Bronchial epithelial cell (primary cell): Measurements from ENCODE around the gene ITGA8. TPM values are rescaled to one million over a fixed set of nuclear protein-coding genes. Genes with fewer than 3 reads are reported as not detected.

Experiments used
- DNase-seq: peaks from one replicate; pipeline ENCODE4 v3.0.0-alpha.2; 2010; ENCODE audit warnings: low read depth
- FAIRE-seq: peaks from 2 replicates; lab custom pipeline; 2011; peaks lifted over from hg19 to GRCh38; lab: Jason Lieb, UNC
- H3K27me3 ChIP-seq: 2 replicates; pipeline ENCODE4 v1.5.1; 2011; ENCODE audit warnings: low read length; ENCODE audit not compliant: control insufficient read depth, insufficient read depth
- H3K36me3 ChIP-seq: 2 replicates; pipeline ENCODE4 v1.5.1; 2011; ENCODE audit warnings: low read length; ENCODE audit not compliant: control insufficient read depth, insufficient read depth
- H3K4me3 ChIP-seq: 2 replicates; pipeline ENCODE4 v1.5.1; 2011; ENCODE audit warnings: mild to moderate bottlenecking, low read depth, low read length, control low read depth
- total RNA-seq: library from RNA; depleted of rRNA; stranded (reverse); fragments of >200 nt; gene quantifications from 2 replicates; pipeline ENCODE4 v1.2.1, GENCODE V29; 2014
- TF ChIP-seq, protein P1 (sequence below): IDR thresholded peaks from 2 replicates; pipeline ENCODE4 v1.5.1; 2011; ENCODE audit warnings: mild to moderate bottlenecking, moderate library complexity, low read length, control low read depth, inconsistent platforms; ENCODE audit not compliant: insufficient read depth, severe bottlenecking

The ITGA8 gene
- total RNA-seq, 1 donor from 2014 or later, result under 0.01 TPM

DNA sequence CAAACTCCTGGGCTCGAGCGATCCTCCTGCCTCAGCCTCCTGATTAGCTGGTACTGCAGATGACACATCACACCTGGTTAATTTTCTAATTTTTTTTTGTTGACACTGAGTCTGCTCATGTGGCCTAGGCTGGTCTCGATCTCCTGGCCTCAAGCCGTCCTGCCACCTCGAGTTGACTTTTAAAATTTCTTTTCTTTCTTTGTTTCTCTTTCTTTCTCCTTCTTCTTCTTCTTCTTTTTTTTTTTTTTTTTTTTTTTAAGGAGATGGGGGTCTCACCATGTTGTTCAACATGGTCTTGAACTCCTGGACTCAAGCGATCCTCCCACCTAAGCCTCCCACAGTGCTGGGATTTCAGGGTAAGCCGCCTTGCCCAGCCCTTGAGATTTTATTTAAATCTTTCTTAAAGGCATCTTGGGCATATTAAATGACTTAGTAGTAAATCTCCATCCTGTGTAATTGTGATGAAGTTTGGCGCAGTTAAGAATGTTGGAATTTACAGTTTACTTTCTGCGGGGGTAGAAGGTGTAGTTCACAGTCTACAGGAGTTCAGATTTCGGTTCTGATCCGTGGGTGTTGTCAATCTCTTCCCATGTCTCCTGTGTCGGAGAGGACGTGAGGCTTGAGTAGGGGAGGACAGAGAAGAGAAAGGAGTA is 1.0 kb upstream of the ITGA8 start:
- TF ChIP-seq, protein P1, sequence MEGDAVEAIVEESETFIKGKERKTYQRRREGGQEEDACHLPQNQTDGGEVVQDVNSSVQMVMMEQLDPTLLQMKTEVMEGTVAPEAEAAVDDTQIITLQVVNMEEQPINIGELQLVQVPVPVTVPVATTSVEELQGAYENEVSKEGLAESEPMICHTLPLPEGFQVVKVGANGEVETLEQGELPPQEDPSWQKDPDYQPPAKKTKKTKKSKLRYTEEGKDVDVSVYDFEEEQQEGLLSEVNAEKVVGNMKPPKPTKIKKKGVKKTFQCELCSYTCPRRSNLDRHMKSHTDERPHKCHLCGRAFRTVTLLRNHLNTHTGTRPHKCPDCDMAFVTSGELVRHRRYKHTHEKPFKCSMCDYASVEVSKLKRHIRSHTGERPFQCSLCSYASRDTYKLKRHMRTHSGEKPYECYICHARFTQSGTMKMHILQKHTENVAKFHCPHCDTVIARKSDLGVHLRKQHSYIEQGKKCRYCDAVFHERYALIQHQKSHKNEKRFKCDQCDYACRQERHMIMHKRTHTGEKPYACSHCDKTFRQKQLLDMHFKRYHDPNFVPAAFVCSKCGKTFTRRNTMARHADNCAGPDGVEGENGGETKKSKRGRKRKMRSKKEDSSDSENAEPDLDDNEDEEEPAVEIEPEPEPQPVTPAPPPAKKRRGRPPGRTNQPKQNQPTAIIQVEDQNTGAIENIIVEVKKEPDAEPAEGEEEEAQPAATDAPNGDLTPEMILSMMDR, result no peak
- FAIRE-seq, result no peak

DNA sequence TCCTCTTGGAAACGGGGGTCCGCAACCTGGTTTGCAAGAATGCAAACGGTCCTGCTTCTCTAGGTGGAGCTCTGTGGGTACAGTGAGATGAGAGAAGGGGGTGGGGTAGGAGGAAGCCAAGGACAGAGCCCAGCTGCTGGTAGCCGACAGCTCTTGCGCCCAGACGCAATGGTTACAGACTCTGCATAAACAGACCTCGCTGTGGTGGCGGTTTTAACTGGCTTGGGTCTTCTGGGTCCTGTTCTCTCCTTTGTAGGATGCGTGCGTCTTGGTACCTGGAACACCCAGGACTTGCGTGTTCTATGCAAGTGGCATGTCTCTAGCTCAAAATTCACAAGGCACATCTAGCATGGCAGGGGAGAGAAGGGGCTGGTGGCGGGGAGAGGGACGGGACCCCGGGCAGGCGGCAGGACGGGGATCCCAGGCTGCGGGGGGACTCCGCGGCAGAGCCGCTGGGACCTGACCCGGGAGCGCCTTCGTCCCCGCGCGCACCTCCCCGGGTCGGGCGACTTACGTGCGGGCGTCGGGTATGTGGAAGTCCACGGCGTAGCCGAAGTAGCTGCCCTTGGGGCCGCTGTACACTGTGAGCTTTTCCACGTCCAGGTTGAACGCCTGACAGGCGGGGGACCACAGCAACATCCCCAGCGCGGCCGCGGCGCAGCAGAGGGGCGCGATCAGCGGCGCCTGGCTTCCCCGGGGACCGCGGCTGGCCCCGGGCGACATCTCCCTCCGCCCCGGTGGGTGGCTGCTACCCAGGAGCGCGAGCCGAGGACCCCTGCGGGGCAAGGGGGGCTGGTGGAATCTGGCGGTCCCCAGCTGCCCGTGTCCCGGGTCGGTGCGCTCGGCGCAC is 448 bp downstream of the ITGA8 start:
- FAIRE-seq, result no peak
- H3K27me3 ChIP-seq, result peaks cover 9% of the 10 kb centered on the region
- no peak overlapping the region for H3K4me3 ChIP-seq

More for the DNA sequence above, 1.0 kb upstream of the ITGA8 start:
- H3K36me3 ChIP-seq, result no peaks in the 10 kb centered on the region
- H3K27me3 ChIP-seq, result peaks cover 9% of the 10 kb centered on the region
- DNase-seq, result no peak
- no peak overlapping the region for H3K4me3 ChIP-seq

DNA sequence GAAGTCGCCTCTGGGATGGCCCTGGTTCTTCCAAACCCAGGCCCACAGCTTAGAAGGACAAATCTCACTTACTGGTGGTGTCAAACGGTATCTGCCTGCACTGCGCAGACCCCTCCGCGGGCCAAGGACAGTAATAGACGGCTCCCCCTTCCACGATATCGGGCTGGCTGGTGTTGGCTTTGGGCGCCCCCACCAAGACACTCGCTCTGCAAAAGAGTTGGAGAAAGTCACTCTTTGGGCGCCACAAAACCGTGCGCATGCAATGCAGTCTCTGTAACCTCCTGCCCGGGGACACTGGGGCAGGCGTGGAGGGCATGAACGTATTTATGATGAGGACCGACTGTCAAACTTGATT is 1.1 kb downstream of the ITGA8 start:
- no peaks in the 10 kb centered on the region for H3K36me3 ChIP-seq
- TF ChIP-seq, protein P1, result no peak
- H3K4me3 ChIP-seq, result no peak overlapping the region
- H3K27me3 ChIP-seq, result peaks cover 9% of the 10 kb centered on the region
- no peak for FAIRE-seq
- no peak for DNase-seq

More for the DNA sequence above, 448 bp downstream of the ITGA8 start:
- DNase-seq, result no peak
- TF ChIP-seq, protein P1, result no peak
- H3K36me3 ChIP-seq, result no peaks in the 10 kb centered on the region

- TF ChIP-seq, protein P1, result peak; percentile 30
- FAIRE-seq, result no peak
- DNase-seq, result no peak
- peaks cover 9% of the 10 kb centered on the region for H3K27me3 ChIP-seq
- no peak overlapping the region for H3K4me3 ChIP-seq
- no peaks in the 10 kb centered on the region for H3K36me3 ChIP-seq
These were observed 4.0 kb downstream of the ITGA8 start for GRCh38 chr10:15715619-15716227.

- no peak overlapping the region for H3K4me3 ChIP-seq
- DNase-seq, result no peak
- H3K36me3 ChIP-seq, result no peaks in the 10 kb centered on the region
- FAIRE-seq, result no peak
- H3K27me3 ChIP-seq, result peaks cover 9% of the 10 kb centered on the region
- TF ChIP-seq, protein P1, result no peak
These were observed 4.9 kb downstream of the ITGA8 start for GRCh38 chr10:15714847-15715246.
